Glomerular visceral epithelial cell (primary cell): ENCODE results near the gene WASF1.
A peak's percentile ranks its signal among the peaks of the same experiment; 100 is the strongest.

ENCODE experiments used
- DNase-seq: peaks from one replicate; pipeline ENCODE4 v3.0.0-alpha.2; 2016; ENCODE audit errors: extremely low spot score

The WASF1 gene

DNA sequence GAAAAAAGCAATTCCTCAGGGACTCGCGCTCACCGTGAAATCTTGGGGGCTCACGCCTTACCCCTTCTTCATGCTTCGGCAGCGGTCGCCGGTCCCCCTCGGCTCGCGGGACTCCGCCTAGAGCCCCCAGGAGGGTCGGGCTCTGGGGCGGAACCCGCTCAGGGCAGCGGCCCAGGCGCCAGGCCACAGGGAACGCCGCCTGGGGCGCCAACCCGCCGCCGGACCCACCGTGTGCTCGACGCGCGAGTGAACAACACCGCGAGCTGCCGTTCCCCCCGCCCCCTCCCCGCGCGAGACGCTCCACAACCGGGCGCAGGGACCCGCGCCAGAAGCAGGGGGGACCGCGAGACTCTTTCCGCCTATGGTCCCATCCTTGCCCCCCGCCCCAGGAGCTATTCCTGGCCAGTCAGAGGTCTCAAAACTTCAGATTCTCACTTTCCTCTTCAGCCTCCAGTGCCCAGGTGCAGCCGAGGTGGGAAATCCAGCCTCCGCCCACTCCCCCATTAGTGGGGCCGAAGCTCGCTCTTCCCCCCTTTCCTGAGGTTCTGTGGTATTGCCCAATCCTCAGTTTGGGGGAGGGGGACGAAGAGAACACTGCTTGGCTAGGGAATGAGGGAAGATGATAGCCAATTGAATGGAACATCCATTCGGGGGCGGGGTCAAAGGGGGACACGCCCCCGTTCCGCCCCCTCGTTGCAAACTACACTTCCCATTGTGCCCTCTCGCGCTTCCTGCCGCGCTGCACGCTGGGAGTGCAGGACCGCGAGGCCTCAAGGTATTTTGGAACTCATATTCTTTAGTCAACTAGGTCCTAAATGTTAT is at the start of gene WASF1:
Gene WASF1 (minus strand): TSS at position 265 of the 822 bp plus-strand sequence. CDS start 52,069 bp downstream, outside the sequence.
- peak; percentile 99 for DNase-seq

DNA sequence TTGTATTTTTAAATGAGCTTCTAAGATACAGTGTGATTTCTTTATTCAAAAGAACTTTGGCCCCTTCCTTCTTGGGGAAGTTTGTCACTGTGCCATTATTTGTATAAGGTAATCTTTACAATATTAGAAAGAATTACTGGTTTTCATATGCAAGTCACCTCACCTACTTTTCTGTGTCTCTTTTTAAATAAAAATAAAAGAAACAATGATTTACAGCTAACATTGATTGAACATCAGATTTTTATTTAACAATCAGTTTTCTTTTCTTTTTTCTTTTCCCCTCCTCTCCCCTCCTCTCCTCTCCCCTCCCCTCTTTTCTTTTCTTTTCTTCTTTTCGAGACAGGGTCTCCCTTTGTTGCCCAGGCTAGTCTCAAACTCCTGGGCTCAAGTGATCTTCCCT is 46.8 kb upstream of the WASF1 start:
- no peak for DNase-seq

DNA sequence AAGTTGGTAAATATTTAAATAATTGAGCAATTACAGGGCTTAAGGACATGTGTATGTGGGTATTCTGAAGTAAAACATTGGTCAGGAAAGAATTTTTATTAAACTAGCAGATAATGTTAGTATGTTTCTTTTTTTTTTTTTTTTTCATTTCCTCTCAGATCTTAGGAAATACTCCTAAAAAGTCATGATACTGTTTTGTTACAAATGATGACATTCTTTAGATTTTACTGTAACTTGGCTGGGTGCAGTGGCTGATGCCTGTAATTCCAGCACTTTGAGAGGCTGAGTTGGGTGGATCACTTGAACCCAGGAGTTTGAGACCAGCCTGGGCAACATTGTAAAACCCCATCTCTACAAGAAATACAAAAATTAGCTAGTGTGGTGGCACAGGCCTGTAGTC is 42.3 kb upstream of the WASF1 start:
- no peak for DNase-seq

DNA sequence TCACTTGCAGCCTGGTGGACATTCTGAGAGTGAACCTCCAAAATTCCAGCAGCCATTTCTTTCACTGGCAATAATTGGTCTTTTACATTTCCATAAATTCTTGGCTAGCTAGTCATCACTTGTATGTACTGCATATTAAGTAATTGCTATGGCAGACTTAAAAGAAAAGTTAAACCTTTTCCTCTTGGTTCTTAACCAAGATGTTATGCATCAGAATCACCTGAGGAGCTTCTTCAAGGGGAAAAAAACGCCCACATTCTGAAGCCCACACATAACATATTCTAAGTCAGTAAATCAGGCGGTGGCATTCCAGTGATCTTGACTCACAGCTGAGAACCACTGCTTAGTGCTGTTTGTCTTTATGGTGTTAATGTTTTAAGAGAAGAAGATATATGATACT is 37.8 kb upstream of the WASF1 start:
- peak; percentile 20 for DNase-seq

DNA sequence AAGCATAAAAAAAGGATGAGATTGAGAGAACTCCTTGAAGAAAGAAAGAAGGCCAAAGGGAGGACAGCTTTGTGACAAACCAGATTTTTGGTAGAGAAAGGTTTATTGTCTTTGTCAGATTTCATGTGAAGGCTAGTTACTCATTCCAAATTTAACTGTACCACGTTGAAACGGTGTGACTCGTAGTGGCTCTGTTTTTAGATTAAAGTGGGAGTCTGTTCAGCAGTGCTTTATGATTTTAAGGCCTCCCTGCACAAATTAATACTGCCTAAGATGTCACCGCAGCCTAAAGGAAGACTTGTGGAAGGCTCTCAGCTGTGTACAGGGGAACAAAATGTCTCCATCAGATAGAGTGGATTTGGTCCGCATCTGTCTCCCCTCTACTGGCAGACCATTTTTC is 36.7 kb upstream of the WASF1 start:
- no peak for DNase-seq

DNA sequence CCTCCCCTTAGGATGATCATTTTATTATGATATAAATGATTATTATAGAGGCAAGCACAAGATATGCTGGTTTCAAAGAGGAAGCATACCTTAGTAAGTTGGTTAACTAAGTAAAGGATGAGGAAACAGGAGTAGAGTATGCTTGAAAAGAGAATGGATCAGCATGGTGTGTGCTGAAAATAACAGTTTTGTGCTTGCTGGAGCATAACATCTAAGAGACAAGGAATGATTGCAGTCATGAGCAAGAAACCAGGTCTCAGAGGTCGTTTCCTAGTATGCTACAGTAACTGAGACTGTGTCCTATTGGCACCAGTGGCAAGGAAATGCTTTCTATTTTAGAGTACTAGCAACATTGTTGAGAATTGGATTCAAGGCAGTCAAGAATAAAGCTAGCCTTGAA is 34.9 kb upstream of the WASF1 start:
- no peak for DNase-seq

DNA sequence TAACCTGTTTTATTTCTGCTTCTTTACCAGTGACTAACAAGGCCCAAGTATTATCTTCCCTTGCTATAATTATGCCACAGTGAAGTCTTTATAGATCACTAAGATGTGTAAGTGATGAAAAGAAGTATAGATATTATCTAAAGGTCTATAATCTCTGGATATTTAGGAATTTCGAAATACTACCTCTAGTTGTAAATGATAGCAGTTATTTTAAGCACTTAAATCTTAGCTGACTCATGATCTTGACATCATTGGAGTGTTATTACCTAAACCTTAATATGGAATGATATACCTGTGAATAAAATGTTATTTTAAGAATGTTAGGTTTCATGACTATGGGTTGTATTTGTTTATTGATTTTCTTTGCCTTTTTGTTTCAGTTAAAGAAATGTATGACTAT is 32.3 kb upstream of the WASF1 start:
- DNase-seq, result no peak

DNA sequence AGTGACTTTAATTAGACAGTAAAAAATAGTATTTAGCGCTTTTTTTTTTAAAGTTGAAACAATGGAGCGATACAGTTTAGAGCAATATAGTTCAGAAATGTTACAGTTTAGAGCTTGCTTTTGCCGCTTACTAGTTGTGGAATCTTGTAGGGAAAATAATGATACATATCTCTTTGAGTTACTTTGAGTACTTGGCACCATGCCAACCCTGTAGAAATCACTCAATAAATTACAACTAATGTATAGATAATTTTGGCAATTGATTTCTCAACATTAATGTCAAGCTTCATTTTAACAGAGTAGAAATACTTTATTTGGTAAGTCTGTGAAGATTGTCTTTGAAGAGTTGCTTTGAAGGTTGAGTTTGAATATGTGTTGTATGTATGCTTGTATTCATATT is 28.2 kb upstream of the WASF1 start:
- DNase-seq, result no peak

DNA sequence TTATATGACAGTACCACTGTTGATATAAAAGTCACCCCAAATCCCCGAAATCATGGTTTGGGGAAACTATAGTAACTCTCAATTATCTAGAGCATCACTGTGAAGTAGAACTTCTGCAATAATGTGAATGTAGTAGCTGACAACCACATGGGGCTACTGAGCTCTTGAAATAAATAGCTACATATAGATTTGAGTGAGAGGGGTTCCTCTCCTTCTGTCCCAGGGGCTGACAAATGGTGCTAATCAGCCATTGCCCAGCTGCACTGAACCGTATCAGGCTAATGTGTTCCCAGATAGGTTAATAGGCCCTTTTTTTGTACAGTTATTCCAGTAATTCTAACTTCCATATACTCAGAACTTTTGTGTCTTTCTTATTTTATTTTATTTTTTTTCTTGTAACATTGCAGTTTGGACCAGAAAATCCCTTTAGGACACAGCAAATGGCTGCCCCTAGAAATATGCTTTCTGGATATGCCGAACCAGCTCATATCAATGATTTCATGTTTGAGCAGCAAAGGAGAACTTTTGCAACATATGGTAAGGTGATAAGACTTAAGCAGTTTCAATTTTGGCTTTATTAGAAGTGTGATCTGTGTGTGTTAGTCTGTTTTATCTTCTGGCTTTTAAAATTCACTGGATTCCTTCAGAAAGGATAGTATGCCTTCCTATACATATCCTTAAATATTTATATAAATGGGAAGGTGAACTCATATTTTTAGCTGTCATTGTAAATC is 21.8 kb upstream of the WASF1 start:
- no peak for DNase-seq

DNA sequence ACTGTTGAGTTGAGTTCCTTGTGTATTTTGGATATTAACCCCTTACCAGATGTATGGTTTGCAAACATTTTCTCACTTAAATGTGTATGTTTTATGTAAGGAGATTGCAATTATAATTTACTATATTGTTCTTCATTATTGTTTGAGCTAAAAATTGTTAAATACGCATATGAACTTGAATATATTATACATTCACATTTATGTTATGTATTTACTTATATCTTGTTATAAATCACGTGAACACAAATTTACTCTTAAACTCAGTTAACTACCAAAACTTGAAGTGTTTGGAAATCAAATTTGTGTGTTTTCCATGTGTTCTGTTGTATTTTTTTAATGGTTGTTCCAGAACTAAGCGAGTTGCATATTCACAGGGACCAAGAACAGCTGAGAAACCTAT is 19.1 kb upstream of the WASF1 start:
- no peak for DNase-seq

DNA sequence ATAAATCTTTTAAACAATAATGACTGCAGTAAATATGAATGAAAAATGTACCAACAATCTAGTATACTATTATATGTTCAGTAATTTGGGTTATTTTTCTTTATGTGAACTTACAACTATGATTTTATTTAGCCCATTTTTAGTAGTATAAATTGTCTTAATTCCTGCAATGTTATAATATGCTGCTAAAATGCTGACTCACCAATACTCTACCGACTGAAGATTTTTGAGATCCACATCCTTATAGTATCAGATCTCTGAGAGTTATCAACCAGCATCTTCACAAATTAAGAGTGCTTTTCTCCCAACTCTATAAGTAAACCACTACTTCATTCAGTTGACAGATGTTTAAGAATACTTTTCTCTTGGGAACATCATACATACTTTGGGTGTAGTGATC is 17.4 kb upstream of the WASF1 start:
- DNase-seq, result no peak

DNA sequence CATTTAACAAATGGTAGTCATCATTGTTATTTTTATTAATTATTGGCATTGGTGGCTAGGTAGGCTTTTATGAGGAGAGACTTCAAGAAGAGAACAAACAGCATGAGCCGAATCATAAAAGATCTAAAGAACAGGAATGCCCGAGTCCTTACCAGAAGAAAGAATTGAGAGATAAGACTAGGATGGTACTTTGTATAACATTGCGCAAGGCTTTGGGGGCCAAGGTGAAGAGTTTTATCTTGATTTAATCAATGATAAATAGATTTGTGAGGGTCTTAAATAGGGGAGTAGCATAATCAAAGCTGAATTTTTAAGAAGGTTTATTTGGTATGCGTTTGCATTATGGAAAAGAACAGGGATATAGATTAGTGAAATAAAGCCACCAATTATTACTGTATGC is 16.2 kb upstream of the WASF1 start:
- DNase-seq, result no peak

DNA sequence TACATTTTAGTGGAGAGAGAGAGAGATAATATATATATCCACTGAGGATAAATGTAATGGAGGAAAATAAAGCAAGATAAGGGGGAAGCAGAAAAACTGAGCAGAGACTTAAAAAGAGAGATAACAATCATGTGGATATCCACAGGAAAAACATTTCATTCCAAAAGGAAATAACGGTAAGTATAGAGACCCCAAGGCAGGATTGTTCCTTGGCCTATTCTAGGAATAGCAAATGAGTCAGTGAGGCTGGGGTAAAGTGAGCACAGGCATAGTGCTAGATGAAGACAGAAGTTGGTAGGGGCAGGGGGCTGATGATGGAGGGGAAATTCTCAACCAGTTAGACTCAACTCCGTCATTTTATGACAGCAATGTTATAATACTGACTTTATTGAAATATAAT is 12.0 kb upstream of the WASF1 start:
- no peak for DNase-seq

DNA sequence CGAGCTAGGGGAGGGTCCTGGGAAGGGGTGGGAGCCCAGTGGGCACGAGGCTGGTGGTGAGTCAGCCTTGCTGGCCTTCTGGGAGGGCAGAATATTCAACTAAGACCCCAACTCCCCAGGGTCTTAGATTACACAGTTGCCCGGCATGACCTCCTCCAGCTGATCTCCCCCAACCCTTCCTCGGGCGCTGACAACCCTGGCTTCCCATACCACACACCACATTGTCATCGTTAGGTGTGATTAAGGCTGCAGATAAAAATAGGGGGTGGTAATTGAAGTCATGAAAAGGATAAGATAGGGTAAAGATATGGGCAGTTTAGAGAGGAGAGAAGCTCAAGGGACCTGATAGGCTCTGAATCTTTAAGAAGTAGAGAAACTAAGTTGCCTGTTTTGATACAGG is 11.3 kb upstream of the WASF1 start:
- DNase-seq, result no peak

DNA sequence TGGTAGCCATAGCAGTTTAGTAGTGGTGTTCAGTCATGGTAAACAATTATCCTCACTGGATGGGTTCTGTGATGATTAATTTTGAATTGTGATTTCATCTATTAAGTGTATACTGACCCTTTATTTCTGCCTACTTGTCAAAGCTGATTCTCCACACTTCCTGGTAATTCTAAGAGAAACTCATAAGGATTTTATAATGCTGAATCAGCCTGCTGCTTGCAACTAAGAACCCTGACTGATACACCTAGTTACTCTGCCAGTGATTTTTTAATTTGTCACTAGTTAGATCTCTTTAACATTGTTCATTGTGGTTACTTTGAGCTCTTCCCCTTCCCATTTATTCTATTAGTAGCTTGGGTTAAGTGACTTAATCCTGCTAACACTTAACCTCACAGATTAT is 9.3 kb upstream of the WASF1 start:
- peak; percentile 6 for DNase-seq

DNA sequence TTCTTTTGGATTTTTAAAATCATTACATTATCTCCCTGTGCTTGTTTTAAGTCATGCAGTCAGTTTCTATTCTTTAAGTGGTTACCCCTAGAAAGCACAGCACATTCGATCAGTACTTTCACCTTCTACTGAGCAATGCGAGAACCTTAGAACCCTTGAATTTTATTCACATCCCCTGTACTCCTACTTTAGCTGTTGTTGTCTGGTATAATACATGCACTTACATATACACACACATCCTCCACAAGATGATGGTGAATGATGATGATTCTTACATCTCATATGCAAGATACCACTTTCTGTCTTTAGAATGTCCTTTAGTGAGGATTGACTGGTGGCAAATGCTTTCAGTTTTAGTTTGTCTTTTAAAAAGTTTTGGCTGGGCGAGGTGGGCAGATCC is 6.4 kb upstream of the WASF1 start:
- no peak for DNase-seq

DNA sequence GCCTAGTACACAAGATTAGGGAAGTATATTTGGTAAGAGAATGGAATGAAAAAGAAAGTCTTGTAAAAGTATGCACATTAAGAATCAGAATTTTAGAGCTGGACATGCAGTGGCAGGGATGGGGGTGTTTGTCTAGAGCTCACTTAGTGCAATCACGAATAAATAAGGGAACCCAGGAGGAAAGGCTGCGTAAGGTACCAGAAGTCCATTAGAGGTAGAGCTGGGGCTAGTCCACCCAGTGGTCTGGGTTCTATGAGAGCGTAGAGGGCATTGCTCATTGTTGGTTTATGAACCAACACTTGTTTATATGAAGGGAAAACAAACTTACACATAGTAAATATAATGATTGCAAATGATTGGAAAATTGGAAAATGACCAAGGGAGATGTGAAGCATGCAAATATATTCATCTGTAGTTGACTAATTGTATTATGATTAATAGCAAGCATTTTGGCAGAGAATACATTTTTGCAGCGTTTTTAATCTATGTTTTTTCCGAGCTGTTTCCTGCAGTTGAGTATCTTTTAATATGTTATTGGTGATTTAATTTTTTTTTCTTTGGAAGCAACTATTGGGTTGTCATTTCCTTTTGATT is 3.9 kb upstream of the WASF1 start:
- DNase-seq, result no peak

DNA sequence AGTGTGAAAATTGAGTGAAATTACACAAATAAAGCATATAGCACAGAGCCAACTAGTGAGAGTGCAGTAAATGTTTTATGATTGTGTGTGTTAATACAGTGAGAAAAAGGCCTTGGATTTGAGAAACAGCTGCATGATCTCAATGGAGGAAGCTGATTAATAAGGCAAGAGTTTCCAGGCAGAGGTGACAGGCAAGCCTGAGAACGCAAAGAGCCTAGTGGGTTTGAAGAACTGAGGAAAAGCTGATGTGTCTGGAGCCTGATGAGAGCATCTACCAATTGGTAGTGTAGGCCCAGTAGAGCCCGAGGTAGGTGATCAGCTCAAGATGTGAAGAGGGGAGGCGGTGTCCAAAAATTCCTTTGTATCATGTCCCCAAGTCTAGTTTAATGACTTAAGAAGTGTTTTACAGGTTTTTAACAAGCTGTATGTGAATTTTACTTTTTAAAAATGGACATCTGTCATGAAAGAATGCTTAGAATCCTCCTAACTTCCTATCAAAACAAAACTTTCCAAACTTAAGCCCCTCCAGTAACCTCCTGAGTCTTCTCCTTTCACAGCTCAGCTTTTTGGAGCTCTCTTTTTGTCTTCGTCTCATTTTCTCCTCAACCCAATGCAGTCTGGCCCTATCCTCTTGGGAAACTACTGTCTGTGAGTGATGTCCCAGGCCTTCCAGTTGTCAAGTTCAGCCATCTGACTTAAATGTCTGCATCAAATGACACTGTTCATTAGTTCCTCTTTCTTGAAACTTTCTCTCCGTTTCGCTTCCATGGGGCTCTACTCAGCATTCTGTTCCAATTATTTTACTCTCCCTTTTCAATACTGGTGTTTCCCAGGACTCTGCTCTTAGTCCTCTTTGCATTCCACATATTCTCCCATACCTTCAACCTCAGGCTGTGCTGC is 1.9 kb upstream of the WASF1 start:
- no peak for DNase-seq

DNA sequence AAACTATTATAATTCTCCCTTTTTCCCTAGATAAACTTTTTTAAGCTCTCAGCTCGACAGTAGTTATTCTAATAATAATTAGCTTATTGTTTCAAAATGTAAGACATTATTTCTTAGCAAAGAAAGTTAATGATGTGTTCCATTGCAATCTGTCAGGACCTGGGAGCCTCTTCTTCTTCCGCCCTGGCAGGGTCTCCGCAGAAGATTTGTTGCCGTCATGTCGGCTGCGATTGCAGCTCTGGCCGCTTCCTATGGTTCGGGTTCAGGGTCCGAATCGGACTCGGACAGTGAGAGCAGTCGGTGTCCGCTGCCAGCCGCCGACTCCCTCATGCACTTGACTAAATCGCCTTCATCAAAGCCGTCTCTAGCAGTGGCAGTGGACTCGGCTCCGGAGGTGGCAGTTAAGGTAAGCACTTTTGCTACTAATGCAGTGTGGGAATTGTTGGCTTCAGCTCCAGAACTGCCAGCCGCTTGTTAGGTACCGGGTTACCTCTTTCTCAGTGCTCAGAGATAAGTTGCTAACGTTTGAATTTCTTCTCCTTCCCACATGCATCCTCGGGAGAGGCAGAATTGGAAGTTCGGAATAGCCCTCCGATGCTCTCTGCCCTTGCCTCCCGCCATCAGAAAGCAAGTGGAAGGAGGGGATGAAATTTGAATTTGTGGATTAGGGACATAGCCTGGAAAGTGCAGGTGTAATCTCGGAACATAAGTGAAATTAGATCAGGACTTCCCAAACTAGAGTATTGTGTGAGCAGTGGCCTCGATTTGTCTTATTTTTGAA is 948 bp upstream of the WASF1 start, which contains the start of gene CDC40:
Gene CDC40 (plus strand): TSS at position 200 of the 781 bp plus-strand sequence. CDS start 18 bp downstream, at position 218.
- DNase-seq, result no peak

DNA sequence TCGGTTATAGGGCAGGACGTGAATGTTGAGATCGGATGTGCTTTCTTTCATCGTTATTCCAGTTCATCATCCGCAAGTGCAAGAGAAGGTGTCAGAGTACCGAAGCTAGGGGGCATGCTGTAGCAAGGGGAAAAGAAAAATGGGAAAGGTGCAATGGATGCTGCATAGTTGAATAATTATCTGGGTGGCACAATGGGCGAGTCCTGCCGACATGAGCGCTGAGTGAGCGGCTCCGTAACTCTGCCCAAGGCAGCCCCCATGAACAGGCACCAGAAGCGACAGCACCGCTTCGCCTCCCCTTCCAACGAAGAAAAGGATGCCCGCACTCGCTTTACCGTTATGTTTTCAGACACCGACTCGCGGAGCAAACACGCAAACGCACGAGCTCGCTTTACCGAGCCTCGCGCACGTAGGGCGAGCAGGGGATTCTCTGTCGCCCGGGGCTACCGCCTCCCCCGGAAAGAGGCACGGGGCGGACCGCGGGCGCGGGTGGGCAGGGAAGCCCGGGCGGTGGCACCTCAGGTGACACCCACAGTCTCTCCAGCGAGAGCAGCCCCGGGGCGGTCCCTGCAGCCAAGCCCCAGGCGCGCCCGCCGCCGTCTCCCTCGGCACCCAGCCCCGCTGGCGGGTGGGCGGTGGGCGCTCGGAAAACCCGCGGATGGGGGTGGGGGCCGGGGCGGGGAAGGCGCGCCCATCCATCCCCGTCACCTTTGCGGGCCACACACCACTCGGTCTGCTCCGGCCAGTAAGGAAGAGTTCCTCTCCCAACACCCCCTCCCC is 654 bp downstream of the WASF1 start:
- peak; percentile 70 for DNase-seq
